Measurements from ENCODE around the gene RAB23.

RAB23 gene

DNA sequence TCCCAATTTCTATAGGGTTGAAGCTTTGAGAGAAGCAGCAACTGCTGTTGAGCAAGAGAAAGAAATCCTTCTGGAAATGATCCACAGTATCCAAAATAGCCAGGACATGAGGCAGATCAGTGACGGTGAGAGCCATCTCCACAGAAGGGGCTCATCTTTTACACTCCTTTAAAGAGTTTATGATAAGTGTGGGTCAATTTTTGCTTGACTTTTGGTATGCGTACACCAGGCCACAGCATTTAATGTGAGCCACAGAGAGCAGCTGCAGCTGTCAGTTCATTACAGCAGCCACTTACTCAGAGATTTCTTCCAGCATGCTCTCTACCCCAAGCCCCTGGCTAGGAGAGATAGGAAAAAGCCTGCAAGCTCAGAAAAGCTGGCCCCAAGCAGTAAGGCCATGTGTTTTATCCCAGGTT, 40.1 kb downstream of the RAB23 start:
- DNase-seq (ENCODE audit: low spot score): no peak

DNA sequence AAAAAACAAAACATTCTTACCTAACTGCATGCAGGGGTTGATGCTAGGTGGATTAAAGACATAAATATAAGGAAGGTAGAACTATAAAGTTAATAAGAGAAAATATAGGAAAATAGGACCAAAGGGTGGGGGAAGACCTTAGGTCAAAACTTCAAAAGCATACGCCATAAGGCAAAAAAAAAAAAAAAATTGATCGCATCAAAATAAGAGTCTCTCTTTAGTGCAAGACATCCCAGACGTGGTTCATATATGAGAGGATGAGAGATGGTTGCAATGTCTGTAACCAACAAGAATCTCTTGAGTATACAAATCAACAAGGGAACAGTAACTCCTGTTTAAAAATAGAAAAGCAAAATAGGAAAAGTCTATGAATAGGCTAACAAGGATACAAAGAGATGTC, 41.5 kb downstream of the RAB23 start:
- no peak for DNase-seq (ENCODE audit: low spot score)

GRCh38 chr6:57177545-57178265, 44.4 kb downstream of the RAB23 start:
- DNase-seq (ENCODE audit: low spot score): no peak

- no peak for DNase-seq (ENCODE audit: low spot score)
Measured at GRCh38 chr6:57174511-57174907, 47.6 kb downstream of the RAB23 start.

GRCh38 chr6:57173886-57174510, 48.1 kb downstream of the RAB23 start:
- peak; percentile 88 for DNase-seq (ENCODE audit: low spot score)

DNA sequence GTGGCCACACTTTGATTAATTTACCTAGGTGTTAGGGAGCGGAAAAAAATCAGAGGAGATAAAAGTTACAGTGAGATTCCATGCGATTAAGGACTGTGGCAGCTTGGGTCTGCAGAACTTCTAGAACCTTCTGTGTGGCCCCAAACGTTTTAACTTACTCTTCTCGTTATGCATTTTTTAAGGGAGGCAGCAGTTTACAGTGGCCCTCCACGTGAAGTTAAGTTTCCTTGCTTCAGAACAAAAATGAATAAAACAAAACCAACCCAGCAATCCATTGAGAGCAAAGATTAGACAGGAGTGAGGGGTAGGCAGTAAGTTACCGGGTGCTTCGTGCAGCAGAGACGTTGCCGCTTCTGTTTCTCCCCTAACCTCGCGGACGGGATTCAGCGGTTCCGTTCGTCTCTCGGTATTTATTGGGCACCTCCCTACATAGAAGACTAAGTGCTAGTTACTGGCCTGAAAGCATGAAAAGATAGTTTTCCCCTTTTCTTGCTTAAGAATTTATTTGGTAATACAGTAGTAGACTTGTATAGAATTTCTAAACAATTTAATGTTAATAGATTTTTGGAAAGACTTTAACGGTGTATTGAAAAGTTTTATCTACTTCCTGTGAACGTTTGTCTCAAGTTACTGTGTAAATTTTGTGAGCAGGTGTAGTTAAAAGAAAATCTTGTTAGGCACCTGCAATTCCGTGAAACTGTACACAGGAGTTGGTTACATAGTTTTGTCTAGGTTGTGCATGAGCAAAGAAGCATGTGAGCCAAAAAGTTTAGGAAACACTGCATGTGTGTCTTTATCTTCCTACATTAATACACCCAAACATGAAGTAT, 48.8 kb downstream of the RAB23 start:
- peak; percentile 59 for DNase-seq (ENCODE audit: low spot score)

GRCh38 chr6:57172136-57173055, 49.7 kb downstream of the RAB23 start, which contains the start of gene BAG2:
TSS of gene BAG2 (plus strand) at chr6:57172326. CDS start at chr6:57172698, 372 bp downstream.
- DNase-seq (ENCODE audit: low spot score): peak; percentile 91

- DNase-seq (ENCODE audit: low spot score): no peak
Measured at GRCh38 chr6:57165080-57165479, 57.0 kb downstream of the RAB23 start.

GRCh38 chr6:57163956-57164355, 58.2 kb downstream of the RAB23 start:
- no peak for DNase-seq (ENCODE audit: low spot score)

- no peak for DNase-seq (ENCODE audit: low spot score)
Measured at GRCh38 chr6:57162516-57162915, 59.6 kb downstream of the RAB23 start.

- DNase-seq (ENCODE audit: low spot score): no peak
Measured at GRCh38 chr6:57162028-57162427, 60.1 kb downstream of the RAB23 start.

- DNase-seq (ENCODE audit: low spot score): no peak
Measured at GRCh38 chr6:57159127-57159526, 63.0 kb downstream of the RAB23 start.

DNA sequence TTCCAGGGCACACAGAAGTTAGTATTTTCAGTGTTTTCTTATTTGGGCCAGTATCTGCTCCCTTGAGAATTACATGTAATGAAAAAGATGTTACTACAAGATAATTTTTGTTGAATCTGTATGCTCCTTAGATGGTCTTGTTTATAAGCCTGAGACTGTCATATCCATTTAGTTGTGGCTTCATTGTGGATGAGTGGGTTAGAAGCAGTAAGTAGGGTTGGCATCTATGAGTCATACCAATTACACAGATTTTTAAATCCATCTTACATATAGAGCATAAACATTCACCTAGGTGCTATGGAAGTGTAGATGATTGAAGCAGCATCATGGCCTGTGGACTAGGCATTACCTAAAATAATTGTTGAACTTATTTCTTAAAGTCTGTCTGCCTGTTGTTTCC, 63.4 kb downstream of the RAB23 start:
- DNase-seq (ENCODE audit: low spot score): peak; percentile 43

DNA sequence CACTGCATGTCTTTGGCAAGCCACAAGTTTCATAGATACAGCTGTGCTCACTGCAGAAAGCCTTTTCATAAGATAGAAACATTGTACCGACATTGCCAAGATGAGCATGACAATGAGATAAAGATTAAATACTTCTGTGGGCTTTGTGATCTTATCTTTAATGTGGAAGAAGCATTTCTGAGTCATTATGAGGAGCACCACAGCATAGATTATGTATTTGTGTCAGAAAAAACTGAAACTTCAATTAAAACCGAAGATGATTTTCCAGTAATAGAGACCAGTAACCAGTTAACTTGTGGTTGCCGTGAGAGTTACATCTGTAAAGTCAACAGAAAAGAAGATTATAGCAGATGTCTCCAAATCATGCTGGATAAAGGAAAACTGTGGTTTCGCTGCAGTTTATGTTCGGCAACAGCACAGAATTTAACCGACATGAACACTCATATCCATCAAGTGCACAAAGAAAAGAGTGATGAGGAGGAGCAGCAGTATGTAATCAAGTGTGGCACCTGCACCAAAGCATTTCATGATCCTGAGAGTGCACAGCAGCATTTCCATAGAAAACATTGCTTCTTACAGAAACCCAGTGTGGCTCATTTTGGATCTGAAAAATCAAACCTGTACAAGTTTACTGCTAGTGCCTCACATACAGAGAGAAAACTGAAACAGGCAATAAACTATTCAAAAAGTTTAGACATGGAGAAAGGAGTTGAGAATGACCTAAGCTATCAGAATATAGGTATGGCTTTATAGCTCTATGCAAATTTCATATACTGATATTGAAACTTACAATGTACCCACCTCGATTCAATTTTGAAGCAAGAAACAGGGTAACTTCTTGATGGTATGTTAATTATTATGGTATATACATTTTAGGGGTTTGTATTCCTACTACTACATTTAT, 73.9 kb downstream of the RAB23 start:
- no peak for DNase-seq (ENCODE audit: low spot score)

- no peak for DNase-seq (ENCODE audit: low spot score)
Measured at GRCh38 chr6:57147401-57147800, 74.7 kb downstream of the RAB23 start.

DNA sequence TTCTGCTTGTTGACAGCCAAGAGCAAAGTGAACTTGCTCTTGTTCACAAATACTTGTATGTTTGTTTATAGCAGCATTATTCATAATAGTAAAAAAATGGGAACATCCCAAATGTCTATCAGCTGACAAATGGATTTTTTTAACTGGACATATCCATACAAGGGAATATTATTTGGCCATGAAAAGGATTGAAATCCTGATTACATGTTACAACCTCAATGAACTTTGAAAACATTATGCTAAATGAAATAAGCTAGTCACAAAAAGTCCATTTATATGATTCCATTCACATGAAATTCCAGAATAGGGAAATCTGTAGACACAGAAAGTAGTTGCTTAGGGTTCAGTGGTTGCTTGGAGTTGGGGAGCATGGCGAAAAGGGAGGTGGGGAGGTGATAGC, 78.4 kb downstream of the RAB23 start:
- no peak for DNase-seq (ENCODE audit: low spot score)

DNA sequence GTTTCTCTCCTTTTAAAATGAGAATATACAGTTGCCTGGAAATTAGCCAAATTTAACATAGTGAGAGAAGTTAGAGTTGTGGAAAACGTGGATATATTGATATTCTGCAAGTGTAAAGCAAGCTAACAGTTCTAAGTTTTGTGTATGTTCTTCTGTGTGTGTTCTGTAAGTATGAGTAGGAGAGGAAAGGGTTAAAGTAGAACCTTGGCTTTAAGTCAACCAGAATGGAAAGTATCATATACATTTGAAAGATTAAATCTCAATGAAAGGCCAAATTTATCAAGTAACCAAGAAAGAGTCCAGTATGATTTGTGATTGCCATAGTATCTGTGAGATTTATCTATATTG, 80.0 kb downstream of the RAB23 start:
- DNase-seq (ENCODE audit: low spot score): no peak

DNA sequence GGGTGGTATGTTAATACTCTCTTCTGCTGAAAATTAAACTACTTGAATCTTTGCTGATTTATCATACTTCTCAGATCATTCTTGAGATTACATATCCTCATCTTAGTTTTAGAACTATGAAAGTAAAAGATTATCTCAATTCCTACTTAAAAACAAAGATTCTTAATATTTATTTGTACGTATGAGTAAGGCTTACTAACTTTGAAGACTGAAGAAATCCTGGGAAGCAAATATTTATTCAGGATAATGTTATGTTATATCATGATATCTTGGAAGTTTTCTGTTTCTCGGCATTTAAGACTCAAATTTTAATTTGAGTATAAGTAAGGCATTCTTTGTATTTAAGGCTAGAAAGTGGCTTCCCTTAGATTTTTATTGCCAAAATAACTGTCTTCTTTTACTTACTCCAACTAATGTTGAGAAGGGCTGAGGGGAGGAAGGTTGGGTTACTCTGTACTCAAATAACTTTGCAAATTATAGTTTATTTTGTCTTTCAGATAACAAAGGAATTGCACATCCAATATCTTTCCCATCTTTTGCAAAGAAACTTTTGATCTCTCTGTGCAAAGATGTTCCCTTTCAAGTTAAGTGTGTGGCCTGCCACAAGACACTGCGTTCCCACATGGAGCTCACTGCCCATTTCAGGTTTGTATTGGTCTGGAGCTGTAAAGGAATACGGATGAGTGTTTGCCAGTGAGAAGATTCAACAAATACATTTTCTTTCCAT, 80.5 kb downstream of the RAB23 start:
- no peak for DNase-seq (ENCODE audit: low spot score)

- no peak for DNase-seq (ENCODE audit: low spot score)
Measured at GRCh38 chr6:57138026-57138425, 84.1 kb downstream of the RAB23 start.

DNA sequence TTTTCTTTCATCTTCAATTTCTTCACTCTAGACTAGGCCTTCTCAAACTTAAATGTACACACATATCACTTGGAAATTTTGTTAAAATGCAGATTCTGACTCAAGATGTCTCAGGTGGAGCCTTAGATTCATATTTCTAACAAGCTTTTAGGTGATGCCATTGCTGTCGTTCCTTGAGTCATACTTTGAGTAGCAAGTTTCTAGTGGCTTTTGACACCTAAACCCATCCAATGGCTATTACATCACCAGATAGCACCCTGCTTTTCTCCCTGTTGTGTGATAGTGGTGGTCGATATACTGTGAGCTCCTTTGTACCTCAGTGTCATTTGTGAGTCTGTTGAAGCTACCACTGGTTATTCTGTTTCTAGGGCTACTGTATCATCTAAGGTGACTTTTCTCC, 84.8 kb downstream of the RAB23 start:
- DNase-seq (ENCODE audit: low spot score): no peak
